ENCODE results near the gene RAB44. TPM values are rescaled to one million over a fixed set of nuclear protein-coding genes. Genes with fewer than 3 reads are reported as not detected.

The RAB44 gene
- total and polyA plus RNA-seq, 2 of the 13 experiments (the other 11 are each of a cell fraction or from before 2014, with no cell fraction given) = not detected

DNA sequence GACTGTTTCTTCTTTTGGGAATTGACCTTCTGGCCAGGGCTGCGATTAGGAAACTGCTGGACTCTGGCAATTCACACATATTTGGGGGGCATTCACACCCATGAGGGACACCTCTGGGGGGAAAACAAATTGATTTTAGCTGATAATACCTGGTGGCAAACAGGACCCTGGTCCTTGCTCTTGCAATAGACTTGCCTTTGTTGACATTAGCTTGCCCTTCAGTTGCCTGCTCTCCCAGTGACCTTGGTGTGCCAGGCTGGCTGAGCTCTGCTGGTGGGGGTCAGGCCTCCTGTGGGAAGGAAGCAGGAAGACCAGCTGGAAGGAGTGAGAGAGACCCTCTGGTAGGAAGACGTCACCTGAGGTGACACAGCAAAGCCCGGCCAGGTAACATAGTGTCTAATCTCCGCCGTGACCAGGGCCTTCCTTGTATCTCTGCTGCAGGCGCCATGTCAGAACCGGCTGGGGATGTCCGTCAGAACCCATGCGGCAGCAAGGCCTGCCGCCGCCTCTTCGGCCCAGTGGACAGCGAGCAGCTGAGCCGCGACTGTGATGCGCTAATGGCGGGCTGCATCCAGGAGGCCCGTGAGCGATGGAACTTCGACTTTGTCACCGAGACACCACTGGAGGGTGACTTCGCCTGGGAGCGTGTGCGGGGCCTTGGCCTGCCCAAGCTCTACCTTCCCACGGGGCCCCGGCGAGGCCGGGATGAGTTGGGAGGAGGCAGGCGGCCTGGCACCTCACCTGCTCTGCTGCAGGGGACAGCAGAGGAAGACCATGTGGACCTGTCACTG lies 13.8 kb upstream of the RAB44 start (continued):
- TF ChIP-seq, protein P1, sequence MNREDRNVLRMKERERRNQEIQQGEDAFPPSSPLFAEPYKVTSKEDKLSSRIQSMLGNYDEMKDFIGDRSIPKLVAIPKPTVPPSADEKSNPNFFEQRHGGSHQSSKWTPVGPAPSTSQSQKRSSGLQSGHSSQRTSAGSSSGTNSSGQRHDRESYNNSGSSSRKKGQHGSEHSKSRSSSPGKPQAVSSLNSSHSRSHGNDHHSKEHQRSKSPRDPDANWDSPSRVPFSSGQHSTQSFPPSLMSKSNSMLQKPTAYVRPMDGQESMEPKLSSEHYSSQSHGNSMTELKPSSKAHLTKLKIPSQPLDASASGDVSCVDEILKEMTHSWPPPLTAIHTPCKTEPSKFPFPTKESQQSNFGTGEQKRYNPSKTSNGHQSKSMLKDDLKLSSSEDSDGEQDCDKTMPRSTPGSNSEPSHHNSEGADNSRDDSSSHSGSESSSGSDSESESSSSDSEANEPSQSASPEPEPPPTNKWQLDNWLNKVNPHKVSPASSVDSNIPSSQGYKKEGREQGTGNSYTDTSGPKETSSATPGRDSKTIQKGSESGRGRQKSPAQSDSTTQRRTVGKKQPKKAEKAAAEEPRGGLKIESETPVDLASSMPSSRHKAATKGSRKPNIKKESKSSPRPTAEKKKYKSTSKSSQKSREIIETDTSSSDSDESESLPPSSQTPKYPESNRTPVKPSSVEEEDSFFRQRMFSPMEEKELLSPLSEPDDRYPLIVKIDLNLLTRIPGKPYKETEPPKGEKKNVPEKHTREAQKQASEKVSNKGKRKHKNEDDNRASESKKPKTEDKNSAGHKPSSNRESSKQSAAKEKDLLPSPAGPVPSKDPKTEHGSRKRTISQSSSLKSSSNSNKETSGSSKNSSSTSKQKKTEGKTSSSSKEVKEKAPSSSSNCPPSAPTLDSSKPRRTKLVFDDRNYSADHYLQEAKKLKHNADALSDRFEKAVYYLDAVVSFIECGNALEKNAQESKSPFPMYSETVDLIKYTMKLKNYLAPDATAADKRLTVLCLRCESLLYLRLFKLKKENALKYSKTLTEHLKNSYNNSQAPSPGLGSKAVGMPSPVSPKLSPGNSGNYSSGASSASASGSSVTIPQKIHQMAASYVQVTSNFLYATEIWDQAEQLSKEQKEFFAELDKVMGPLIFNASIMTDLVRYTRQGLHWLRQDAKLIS (CRISPR knock-in tag; IDR thresholded peaks at IDR 0.05) = 0 out of 2 replicates have a peak, but pooled peaks have one; percentile 39
- TF ChIP-seq IRX3 (CRISPR knock-in tag; IDR thresholded peaks at IDR 0.05; ENCODE audit: borderline replicate concordance, low read depth) (peak; percentile 100), NCOR1 (IDR thresholded peaks at IDR 0.05; ENCODE audit: borderline replicate concordance, low read length) (peak; percentile 94), NFRKB (IDR thresholded peaks at IDR 0.05) (no peak), ZNF879 (CRISPR knock-in tag; IDR thresholded peaks at IDR 0.05) (no peak), NR2F1 (CRISPR knock-in tag; IDR thresholded peaks at IDR 0.05) (peak; percentile 87 to 94), RARA (CRISPR knock-in tag; IDR thresholded peaks at IDR 0.05) (peak; percentile 94), ONECUT2 (CRISPR knock-in tag; IDR thresholded peaks at IDR 0.05) (peak; percentile 92), MAFG (CRISPR knock-in tag; IDR thresholded peaks at IDR 0.05) (no peak), XRCC5 (optimal IDR thresholded peaks at IDR 0.05; ENCODE audit: low read length) (no peak), ZNF530 (CRISPR knock-in tag; IDR thresholded peaks at IDR 0.05; ENCODE audit: low read depth) (no peak), NBN (conservative IDR thresholded peaks at IDR 0.05) (no peak), PHF21A (CRISPR knock-in tag; IDR thresholded peaks at IDR 0.05) (0 out of 2 replicates have a peak, but pooled peaks have one; percentile 45), SMYD3 (CRISPR knock-in tag; IDR thresholded peaks at IDR 0.05) (peak; percentile 99), SIN3B (IDR thresholded peaks at IDR 0.05; ENCODE audit: low read length) (no peak), ZZZ3 (CRISPR knock-in tag; IDR thresholded peaks at IDR 0.05; ENCODE audit: borderline replicate concordance) (no peak), ZNF788 (CRISPR knock-in tag; IDR thresholded peaks at IDR 0.05; ENCODE audit: borderline replicate concordance) (peak; percentile 95; the same call in 1 of the 2 replicates), ZNF224 (CRISPR knock-in tag; IDR thresholded peaks at IDR 0.05) (0 out of 2 replicates have a peak, but pooled peaks have one; percentile 28), ZNF792 (CRISPR knock-in tag; IDR thresholded peaks at IDR 0.05) (no peak), WIZ (CRISPR knock-in tag; IDR thresholded peaks at IDR 0.05) (no peak), ZMAT3 (CRISPR knock-in tag; conservative IDR thresholded peaks at IDR 0.05) (no peak), ZNF383 (CRISPR knock-in tag; IDR thresholded peaks at IDR 0.05; ENCODE audit: borderline replicate concordance) (peak; percentile 77; the same call in 1 of the 2 replicates), ZNF484 (CRISPR knock-in tag; IDR thresholded peaks at IDR 0.05; ENCODE audit: borderline replicate concordance, low read depth) (peak; percentile 90; the same call in 1 of the 2 replicates), ZFP90 (CRISPR knock-in tag; IDR thresholded peaks at IDR 0.05; ENCODE audit: borderline replicate concordance) (no peak)
- TF ChIP-seq, protein P2, sequence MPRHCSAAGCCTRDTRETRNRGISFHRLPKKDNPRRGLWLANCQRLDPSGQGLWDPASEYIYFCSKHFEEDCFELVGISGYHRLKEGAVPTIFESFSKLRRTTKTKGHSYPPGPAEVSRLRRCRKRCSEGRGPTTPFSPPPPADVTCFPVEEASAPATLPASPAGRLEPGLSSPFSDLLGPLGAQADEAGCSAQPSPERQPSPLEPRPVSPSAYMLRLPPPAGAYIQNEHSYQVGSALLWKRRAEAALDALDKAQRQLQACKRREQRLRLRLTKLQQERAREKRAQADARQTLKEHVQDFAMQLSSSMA (CRISPR knock-in tag; IDR thresholded peaks at IDR 0.05) = peak; percentile 5; the same call in 1 of the 2 replicates
- TF ChIP-seq, protein P3, sequence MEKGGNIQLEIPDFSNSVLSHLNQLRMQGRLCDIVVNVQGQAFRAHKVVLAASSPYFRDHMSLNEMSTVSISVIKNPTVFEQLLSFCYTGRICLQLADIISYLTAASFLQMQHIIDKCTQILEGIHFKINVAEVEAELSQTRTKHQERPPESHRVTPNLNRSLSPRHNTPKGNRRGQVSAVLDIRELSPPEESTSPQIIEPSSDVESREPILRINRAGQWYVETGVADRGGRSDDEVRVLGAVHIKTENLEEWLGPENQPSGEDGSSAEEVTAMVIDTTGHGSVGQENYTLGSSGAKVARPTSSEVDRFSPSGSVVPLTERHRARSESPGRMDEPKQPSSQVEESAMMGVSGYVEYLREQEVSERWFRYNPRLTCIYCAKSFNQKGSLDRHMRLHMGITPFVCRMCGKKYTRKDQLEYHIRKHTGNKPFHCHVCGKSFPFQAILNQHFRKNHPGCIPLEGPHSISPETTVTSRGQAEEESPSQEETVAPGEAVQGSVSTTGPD (CRISPR knock-in tag; IDR thresholded peaks at IDR 0.05) = peak; percentile 92
